Esophagus (tissue), 2 donors: ENCODE measurements around the gene SCIN. TPM values are rescaled to one million over a fixed set of nuclear protein-coding genes. Genes with fewer than 3 reads are reported as not detected.
"Not testable (repeated sequence)": the region's sequence is repeated elsewhere in the genome, so short reads cannot be mapped to it uniquely, and the experiment has no call there.

ENCODE experiments used
- H3K27ac ChIP-seq, 2 donors: one replicate each; pipeline ENCODE4 v1.5.1; 2013; ENCODE audit warnings: low read depth in 2 of 2, mild to moderate bottlenecking in 2 of 2, inconsistent platforms in 1 of 2, low read length in 1 of 2, moderate library complexity in 1 of 2
- H3K27me3 ChIP-seq, 2 donors: one replicate each; pipeline ENCODE4 v1.6.1; 2013; ENCODE audit warnings: low read length in 2 of 2, control low read depth in 1 of 2, mild to moderate bottlenecking in 1 of 2; ENCODE audit not compliant: insufficient read depth in 2 of 2, control insufficient read depth in 1 of 2
- H3K36me3 ChIP-seq, 2 donors: one replicate each; pipeline ENCODE4 v1.6.1; 2013; ENCODE audit warnings: low read length in 1 of 2; ENCODE audit not compliant: control insufficient read depth in 2 of 2, insufficient read depth in 2 of 2
- H3K4me1 ChIP-seq, 2 donors: one replicate each; pipeline ENCODE4 v1.6.1; 2013; ENCODE audit warnings: low read length in 1 of 2; ENCODE audit not compliant: control insufficient read depth in 2 of 2, insufficient read depth in 2 of 2
- H3K4me3 ChIP-seq, 2 donors: one replicate each; pipeline ENCODE4 v1.5.1; 2013; ENCODE audit warnings: low read length in 2 of 2, mild to moderate bottlenecking in 2 of 2, low read depth in 1 of 2, moderate library complexity in 1 of 2
- H3K9me3 ChIP-seq, 2 donors: one replicate each; pipeline ENCODE4 v1.6.1; 2013; ENCODE audit warnings: mild to moderate bottlenecking in 2 of 2, low read depth in 1 of 2, low read length in 1 of 2, moderate library complexity in 1 of 2; ENCODE audit not compliant: control insufficient read depth in 2 of 2, insufficient read depth in 1 of 2
- WGBS, 2 donors: extraction: QIAGEN DNeasy Blood & Tissue Kit; methylation state at CpG; one replicate each; pipeline ENCODE4 v1.1.7; 2013; 5-methylcytosine and 5-hydroxymethylcytosine counted together
- polyA plus RNA-seq, 2 donors: library from polyadenylated mRNA; stranded (reverse); fragments of 200-250 nt; gene quantifications; one replicate each; pipeline ENCODE4 v1.2.3, GENCODE V29; 2013
- donor health status: healthy with polysubstance abuse.
- donor health status: Bipolar disorder and iron deficiency.

SCIN gene
- polyA plus RNA-seq, 2 donors = 10.4 to 22.3 TPM

- H3K27me3 ChIP-seq, H3K4me1 ChIP-seq, H3K27ac ChIP-seq, H3K36me3 ChIP-seq, H3K9me3 ChIP-seq: not testable (repeated sequence)
- peak overlapping the region in 1 of 2 donors; percentile 72 for H3K4me3 ChIP-seq
- WGBS, 2 donors = 57 to 59% methylated on average over 2 to 3 of the region's 3 CpGs
Observed at GRCh38 chr7:12688485-12689170, 118.1 kb downstream of the SCIN start.

- Histone ChIP-seq H3K36me3 (no peaks in the 10 kb centered on the region), H3K4me3 (peak overlapping the region in 1 of 2 donors; percentile 72), H3K27ac (no peak overlapping the region), H3K27me3 (no peaks in the 10 kb centered on the region), H3K4me1 (no peaks in the 10 kb centered on the region), H3K9me3 (no peaks in the 10 kb centered on the region)
- 43 to 54% methylated on average over 2 of the region's 2 CpGs for WGBS, 2 donors
Observed at GRCh38 chr7:12689451-12689850, 118.9 kb downstream of the SCIN start.

GRCh38 chr7:12690041-12690878 lies 119.7 kb downstream of the SCIN start:
- H3K27ac ChIP-seq = no peak overlapping the region
- no peaks in the 10 kb centered on the region for H3K4me1 ChIP-seq
- no peaks in the 10 kb centered on the region for H3K9me3 ChIP-seq
- peak overlapping the region in 1 of 2 donors; percentile 72 for H3K4me3 ChIP-seq
- no peaks in the 10 kb centered on the region for H3K36me3 ChIP-seq
- WGBS, 2 donors = 77 to 87% methylated on average over 1 of the region's 1 CpG
- H3K27me3 ChIP-seq = no peaks in the 10 kb centered on the region

- not testable (repeated sequence) for H3K4me3 ChIP-seq, H3K9me3 ChIP-seq, H3K27me3 ChIP-seq, H3K36me3 ChIP-seq, H3K27ac ChIP-seq, H3K4me1 ChIP-seq
- WGBS, 2 donors = 87 to 94% methylated on average over 2 to 3 of the region's 3 CpGs
Observed at GRCh38 chr7:12691388-12691787, 120.9 kb downstream of the SCIN start.

GRCh38 chr7:12692035-12692434 lies 121.5 kb downstream of the SCIN start:
- 85 to 92% methylated on average over 1 of the region's 1 CpG for WGBS, 2 donors
- no peak overlapping the region for H3K4me3 ChIP-seq
- no peaks in the 10 kb centered on the region for H3K27me3 ChIP-seq
- H3K36me3 ChIP-seq = no peaks in the 10 kb centered on the region
- H3K9me3 ChIP-seq = no peaks in the 10 kb centered on the region
- no peak overlapping the region for H3K27ac ChIP-seq
- no peaks in the 10 kb centered on the region for H3K4me1 ChIP-seq

- no peaks in the 10 kb centered on the region for H3K9me3 ChIP-seq
- no peaks in the 10 kb centered on the region for H3K27me3 ChIP-seq
- H3K27ac ChIP-seq = no peak overlapping the region
- H3K4me1 ChIP-seq = no peaks in the 10 kb centered on the region
- 48 to 69% methylated on average over 3 of the region's 3 CpGs for WGBS, 2 donors
- H3K4me3 ChIP-seq = no peak overlapping the region
- no peaks in the 10 kb centered on the region for H3K36me3 ChIP-seq
Observed at GRCh38 chr7:12692479-12693259, 122.1 kb downstream of the SCIN start.

- Histone ChIP-seq H3K27ac (no peak overlapping the region), H3K9me3 (no peaks in the 10 kb centered on the region), H3K4me1 (no peaks in the 10 kb centered on the region), H3K36me3 (no peaks in the 10 kb centered on the region), H3K27me3 (no peaks in the 10 kb centered on the region), H3K4me3 (no peak overlapping the region)
- WGBS, 2 donors = 42 to 75% methylated on average over 1 of the region's 1 CpG
Observed at GRCh38 chr7:12694817-12695216, 124.3 kb downstream of the SCIN start.

GRCh38 chr7:12695965-12696364 lies 125.4 kb downstream of the SCIN start:
- Histone ChIP-seq H3K27me3 (no peaks in the 10 kb centered on the region), H3K9me3 (no peaks in the 10 kb centered on the region), H3K27ac (peak overlapping the region in 1 of 2 donors; percentile 5), H3K4me3 (no peak overlapping the region), H3K36me3 (no peaks in the 10 kb centered on the region), H3K4me1 (no peaks in the 10 kb centered on the region)
- WGBS, 2 donors = 49 to 65% methylated on average over 1 of the region's 1 CpG

GRCh38 chr7:12699299-12699698 lies 128.8 kb downstream of the SCIN start:
- no peak overlapping the region for H3K27ac ChIP-seq
- no peaks in the 10 kb centered on the region for H3K27me3 ChIP-seq
- H3K4me1 ChIP-seq = no peaks in the 10 kb centered on the region
- no peaks in the 10 kb centered on the region for H3K9me3 ChIP-seq
- H3K36me3 ChIP-seq = no peaks in the 10 kb centered on the region
- H3K4me3 ChIP-seq = no peak overlapping the region
- WGBS, 2 donors = 91 to 95% methylated on average over 10 of the region's 10 CpGs
